Measurements from ENCODE around the gene RIC3. TPM values are rescaled to one million over a fixed set of nuclear protein-coding genes. Genes with fewer than 3 reads are reported as not detected.
A peak's percentile ranks its signal among the peaks of the same experiment; 100 is the strongest.

The RIC3 gene
- total and polyA plus RNA-seq, 2 of the 8 experiments (the other 6 are each of a cell fraction or from before 2014, with no cell fraction given): 6.4 to 15.5 TPM

GRCh38 chr11:8126649-8127289 is 42.1 kb downstream of the RIC3 start:
- H4K20me1 ChIP-seq (replicated peaks in 1 of 2; ENCODE audit: control insufficient read depth in 1 of 2, insufficient read depth in 2 of 2, low read length in 2 of 2): no peaks in the 10 kb centered on the region
- H4K5ac ChIP-seq (ENCODE audit: insufficient read length, low read depth, low read length): no peak overlapping the region
- no peak overlapping the region for H4K91ac ChIP-seq (replicated peaks; ENCODE audit: insufficient read length, low read length)
- H2BK120ac ChIP-seq (replicated peaks; ENCODE audit: low read depth, low read length): no peak overlapping the region
- H3K36me3 ChIP-seq (ENCODE audit: control insufficient read depth in 2 of 4, insufficient read depth in 4 of 4, low read length in 3 of 4): no peaks in the 10 kb centered on the region
- H3K27me3 ChIP-seq (replicated peaks in 1 of 4; ENCODE audit: control insufficient read depth in 3 of 4, extremely low read depth in 1 of 4, insufficient read depth in 3 of 4, low read length in 3 of 4): no peaks in the 10 kb centered on the region
- H2AK5ac ChIP-seq (ENCODE audit: low read depth, low read length): no peak overlapping the region
- no peak overlapping the region for H4K8ac ChIP-seq (ENCODE audit: extremely low read depth, insufficient read depth, low read length)
- H3K4me3 ChIP-seq (ENCODE audit: extremely low read depth in 1 of 4, insufficient read depth in 2 of 4, low read depth in 3 of 4, low read length in 4 of 4): no peak overlapping the region
- no peak overlapping the region for H3K23ac ChIP-seq (ENCODE audit: insufficient read length)
- H2AFZ ChIP-seq (ENCODE audit: low read length): no peak overlapping the region
- no peak overlapping the region for H3K14ac ChIP-seq (ENCODE audit: insufficient read length)
- no peak overlapping the region for H3K4me2 ChIP-seq (ENCODE audit: insufficient read depth in 1 of 2, low read depth in 2 of 2, low read length in 2 of 2)
- H2BK15ac ChIP-seq (ENCODE audit: low read length): no peak overlapping the region
- H3K9me3 ChIP-seq (ENCODE audit: insufficient read depth in 2 of 2, low read depth in 1 of 2, low read length in 1 of 2): no peaks in the 10 kb centered on the region
- 88% methylated on average over 8 of the region's 8 CpGs; no CpG with 5 or more reads in 1 of the 2 experiments for WGBS, 2 experiments (ENCODE audit: extremely low coverage in 1 of 2, insufficient coverage in 1 of 2, insufficient read length in 1 of 2, insufficient replicate concordance in 2 of 2, low coverage in 1 of 2, low lambda C conversion rate in 2 of 2, missing lambda C conversion rate in 1 of 2)
- no peak overlapping the region for H2BK20ac ChIP-seq (ENCODE audit: low read length)
- FAIRE-seq (no peak), DNase-seq (ENCODE audit: low read depth in 1 of 2, low spot score in 2 of 2) (no peak)
- H3K27ac ChIP-seq (ENCODE audit: low read depth, low read length): no peak overlapping the region
- H3K56ac ChIP-seq (replicated peaks; ENCODE audit: insufficient read length, low read depth, low read length): no peak overlapping the region
- H3K4me1 ChIP-seq (replicated peaks in 1 of 4; ENCODE audit: control insufficient read depth in 3 of 4, insufficient read depth in 4 of 4, low read length in 3 of 4): no peaks in the 10 kb centered on the region
- H3K79me1 ChIP-seq (ENCODE audit: low read depth, low read length): no peaks in the 10 kb centered on the region
- ChIA-PET POLR2A (ENCODE audit: partially characterized antibody) (no interaction called here), CTCF (ENCODE audit: partially characterized antibody) (interaction anchor here (0.9 to 1.2 kb wide), 2 partner anchors 27 to 36 kb away, joined by 3 to 4 read pairs; no protein-coding TSS in a partner anchor)
- H3K18ac ChIP-seq (ENCODE audit: extremely low read depth, low read length): no peak overlapping the region
- no peak overlapping the region for H2BK12ac ChIP-seq (ENCODE audit: low read depth, low read length)
- no peaks in the 10 kb centered on the region for H3K79me2 ChIP-seq (ENCODE audit: control insufficient read depth in 1 of 2, insufficient read depth in 2 of 2, low read length in 2 of 2)
- H3K9ac ChIP-seq (replicated peaks in 1 of 4; ENCODE audit: extremely low read depth in 1 of 4, low read depth in 3 of 4, low read length in 3 of 4): peak overlapping the region in 1 of 4 experiments; percentile 43; a peak in 1 of 7 replicates
- no peaks in the 10 kb centered on the region for H3K23me2 ChIP-seq (ENCODE audit: low read depth, low read length)
- H2BK5ac ChIP-seq (ENCODE audit: low read depth, low read length): no peak overlapping the region
- no peak overlapping the region for H3K4ac ChIP-seq (replicated peaks; ENCODE audit: insufficient read length, low read depth, low read length)
- TF ChIP-seq PHF8 (conservative IDR thresholded peaks at IDR 0.05; ENCODE audit: low read depth, low read length): no peak
- TF ChIP-seq CTBP2 (IDR thresholded peaks at IDR 0.05; ENCODE audit: borderline replicate concordance, insufficient read depth, insufficient read length, low read length): no peak
- no peak for TF ChIP-seq SUZ12 (IDR thresholded peaks at IDR 0.05; ENCODE audit: low read length)
- TF ChIP-seq NANOG (IDR thresholded peaks at IDR 0.05; ENCODE audit: insufficient read depth, low read depth, low read length, poor library complexity, severe bottlenecking): no peak
- TF ChIP-seq HDAC2 (IDR thresholded peaks at IDR 0.05; ENCODE audit: borderline replicate concordance in 1 of 2, low read depth in 2 of 2, low read length in 2 of 2): no peak
- TF ChIP-seq POU5F1 (IDR thresholded peaks at IDR 0.05; ENCODE audit: low read depth, low read length): no peak
- TF ChIP-seq SIRT6 (IDR thresholded peaks at IDR 0.05; ENCODE audit: low read length): no peak
- TF ChIP-seq KDM4A (IDR thresholded peaks at IDR 0.05; ENCODE audit: low read depth, low read length, severe bottlenecking): no peak
- no peak for TF ChIP-seq CBX8 (IDR thresholded peaks at IDR 0.05; ENCODE audit: borderline replicate concordance, low read depth, low read length)
- no peak for TF ChIP-seq SRF (IDR thresholded peaks at IDR 0.05; ENCODE audit: low read depth, low read length)
- TF ChIP-seq FOSL1 (IDR thresholded peaks at IDR 0.05; ENCODE audit: insufficient read depth, low read depth, low read length): no peak
- no peak for TF ChIP-seq RAD21 (IDR thresholded peaks at IDR 0.05 in 1 of 2, conservative IDR thresholded peaks at IDR 0.05 in 1 of 2; ENCODE audit: low read depth in 2 of 2, low read length in 2 of 2)
